ENCODE results near the gene TNNT3.

DNA sequence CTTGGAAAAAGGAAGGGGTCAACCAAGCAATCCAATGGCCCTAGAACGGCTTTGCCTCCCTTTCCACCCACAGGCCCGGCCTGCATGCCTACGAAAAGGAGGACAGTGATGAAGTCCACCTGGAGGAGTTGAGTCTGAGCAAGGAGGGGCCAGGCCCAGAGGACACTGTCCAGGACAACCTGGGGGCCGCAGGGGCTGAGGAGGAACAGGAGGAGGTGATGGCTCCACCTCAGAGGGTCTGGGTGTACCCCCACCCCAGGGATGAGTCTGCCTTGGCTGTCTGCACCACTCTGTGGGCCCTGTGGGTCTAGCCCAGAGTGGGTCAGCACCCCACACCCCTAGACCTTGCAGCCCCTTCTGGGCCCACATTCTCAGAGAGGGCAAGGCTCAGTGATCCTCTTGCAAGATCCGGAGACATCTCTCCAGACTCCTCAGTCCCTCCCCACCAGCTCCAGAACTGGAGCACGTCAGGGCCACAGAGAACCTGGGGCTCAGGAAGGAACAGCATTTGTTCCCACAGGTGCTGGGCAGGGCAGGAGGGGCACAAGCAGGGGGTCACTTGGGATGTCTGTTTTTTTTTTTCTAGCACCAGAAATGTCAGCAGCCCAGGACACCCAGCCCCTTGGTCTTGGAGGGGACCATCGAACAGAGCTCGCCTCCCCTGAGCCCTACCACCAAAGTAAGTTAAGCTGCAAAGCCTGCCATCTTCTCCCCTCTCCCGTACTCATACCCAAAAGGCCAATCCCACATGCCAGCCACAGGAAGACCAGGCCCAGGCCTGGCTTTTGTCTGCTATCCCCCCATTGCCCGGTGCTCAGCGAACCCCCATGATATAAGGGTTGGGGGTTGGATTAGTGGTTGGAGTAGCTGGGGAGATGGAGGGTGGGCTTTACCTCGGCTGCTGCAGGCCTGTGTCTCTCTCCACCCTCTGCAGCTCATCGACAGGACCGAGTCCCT is 35.9 kb upstream of the TNNT3 start:
- TF ChIP-seq CTCF (IDR thresholded peaks at IDR 0.05 in 8 of 11, conservative IDR thresholded peaks at IDR 0.05 in 3 of 11) (no peak), POLR2A (IDR thresholded peaks at IDR 0.05) (no peak)
